GM12892 (cell line): Measurements from ENCODE around the gene CDCP2.

Experiments
- POLR2A ChIP-seq: IDR thresholded peaks from 2 replicates; pipeline ENCODE4 v1.6.1; 2011; ENCODE audit warnings: low read depth, low read length, control low read depth
- POLR2AphosphoS5 ChIP-seq: IDR thresholded peaks from 2 replicates; pipeline ENCODE4 v1.6.1; 2011; ENCODE audit warnings: low read depth, low read length, control low read depth
- TAF1 ChIP-seq: IDR thresholded peaks from 2 replicates; pipeline ENCODE4 v1.6.1; 2011; ENCODE audit warnings: low read depth, mild to moderate bottlenecking, control low read depth, low read length, borderline replicate concordance

GRCh38 chr1:54122135-54122751 is 30.6 kb downstream of the CDCP2 start:
- TF ChIP-seq TAF1 = no peak
- TF ChIP-seq POLR2A = no peak
- TF ChIP-seq POLR2AphosphoS5 = no peak
